ENCODE data around the gene THOC1. TPM values are rescaled to one million over a fixed set of nuclear protein-coding genes. Genes with fewer than 3 reads are reported as not detected.

Gene THOC1
- total RNA-seq: 97.8 TPM

GRCh38 chr18:267688-268552, at the start of gene THOC1:
THOC1 (minus strand) TSS chr18:268047; CDS start chr18:268019, 28 bp downstream.

Other genes with a start within 250 kb of the THOC1 start
- gene TUBB8B, start 218.4 kb downstream of the THOC1 start, total RNA-seq: 0.69 TPM
- 44.5 TPM for gene USP14, start 109.5 kb downstream of the THOC1 start, total RNA-seq
- 16.8 TPM for gene COLEC12, start 232.7 kb upstream of the THOC1 start, total RNA-seq

Measured in diencephalon (tissue), 1 donor.